GM18951 (cell line): Measurements from ENCODE around the gene ADGRB3.
"Not testable (repeated sequence)": the region's sequence is repeated elsewhere in the genome, so short reads cannot be mapped to it uniquely, and the experiment has no call there.

ENCODE experiments used
- POLR2A ChIP-seq: IDR thresholded peaks from 4 replicates; pipeline ENCODE4 v1.6.1; 2011; ENCODE audit warnings: mild to moderate bottlenecking; ENCODE audit not compliant: insufficient read length, insufficient read depth; ENCODE audit errors: extremely low read depth
- in situ Hi-C: fragments of 300-500 bp; cut with MboI; formaldehyde crosslinking; loops from one replicate; pipeline ENCODE4 v1.12.0; 2022; ENCODE audit warnings: low sequenced_read_pairs, mixed read lengths, inconsistent platforms; ENCODE audit not compliant: unreplicated experiment

The ADGRB3 gene

DNA sequence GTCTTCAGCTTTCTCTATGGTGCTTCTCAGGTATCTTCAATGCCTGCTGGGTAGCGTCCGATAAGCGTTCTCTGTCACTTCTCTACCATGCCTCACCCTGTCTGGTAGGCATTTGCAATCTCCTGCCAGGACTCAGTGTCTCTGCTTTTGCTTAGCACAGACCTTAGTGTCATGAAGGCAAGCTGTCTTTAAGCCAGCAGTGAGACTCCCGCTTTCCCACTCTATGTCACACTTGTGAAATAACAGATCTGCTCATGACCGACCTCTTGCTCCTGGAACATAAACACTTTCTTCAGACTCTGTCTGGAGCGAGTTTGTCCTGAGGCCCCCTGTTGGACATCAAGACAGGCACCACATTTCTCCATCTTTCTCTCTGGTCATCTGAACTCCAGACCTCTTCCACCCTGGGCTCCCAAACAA, 17.0 kb downstream of the ADGRB3 start:
- no peak for TF ChIP-seq POLR2A
- in situ Hi-C loops = no loop called here

DNA sequence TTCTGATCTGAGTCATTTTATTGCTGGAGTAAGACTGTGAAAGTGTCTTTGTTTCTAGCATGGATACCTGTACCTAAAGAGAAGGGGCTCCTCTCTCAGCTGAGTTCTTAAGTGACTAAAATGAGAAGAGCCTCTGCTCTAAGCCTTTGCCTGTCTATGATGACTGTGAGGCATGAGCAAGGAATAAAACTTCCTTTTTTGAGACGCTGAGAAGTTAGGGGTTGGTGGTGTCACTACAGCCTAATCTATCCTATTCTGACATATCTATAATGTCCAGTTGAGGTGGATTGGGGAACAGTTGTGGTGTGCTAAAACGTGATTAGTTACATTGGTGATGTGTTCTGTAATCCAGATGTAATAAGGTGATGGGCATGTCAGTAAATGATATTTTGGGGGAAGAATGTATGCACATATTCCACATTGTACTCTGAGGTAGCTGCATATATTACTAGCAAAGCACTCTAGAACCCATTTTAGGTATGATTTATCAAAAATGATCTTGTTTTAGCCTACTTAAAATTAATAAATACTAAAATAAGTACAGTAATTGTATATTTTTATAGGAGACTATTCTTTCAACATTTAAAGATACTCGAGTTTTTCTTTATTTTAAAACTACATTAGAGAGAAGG, 18.1 kb downstream of the ADGRB3 start:
- no peak for TF ChIP-seq POLR2A
- in situ Hi-C loops = no loop called here

DNA sequence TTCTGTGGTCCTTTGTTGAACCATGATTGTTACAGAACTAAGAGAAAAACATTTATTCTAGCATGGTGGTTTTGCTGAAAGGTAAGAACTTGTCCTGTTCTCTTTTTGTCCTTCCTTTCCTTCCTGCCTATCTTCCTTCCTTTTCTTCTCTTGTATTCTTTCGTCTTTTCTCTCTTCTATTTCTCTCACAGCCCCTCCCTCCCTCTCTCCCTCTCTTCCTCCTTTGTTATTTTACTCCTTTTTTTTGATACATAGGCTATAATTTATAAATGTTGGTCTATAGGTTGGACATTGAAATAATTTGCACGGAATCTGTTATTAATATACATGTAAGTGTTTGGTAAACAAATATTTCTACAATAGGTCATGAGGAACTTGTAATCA, 18.6 kb downstream of the ADGRB3 start:
- in situ Hi-C loops = no loop called here
- TF ChIP-seq POLR2A = no peak

DNA sequence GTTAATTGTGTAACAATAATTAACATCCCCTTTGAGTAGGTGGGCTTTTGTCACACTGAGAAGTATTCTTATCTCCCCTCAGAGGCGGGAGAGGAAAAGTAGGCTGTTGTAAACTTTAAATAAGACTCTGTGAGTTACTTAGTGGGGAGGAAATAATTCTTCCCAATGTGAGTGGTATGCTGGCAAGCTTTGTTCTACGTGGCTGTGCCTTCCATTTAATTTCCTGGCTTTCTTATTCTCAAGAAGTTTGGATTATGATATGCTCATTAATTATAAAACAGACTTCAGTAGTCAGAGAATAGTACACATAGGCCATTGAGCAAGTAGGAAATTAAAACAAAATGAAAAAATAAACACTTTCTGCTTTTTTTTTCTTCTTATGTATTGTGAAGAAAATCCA, 19.1 kb downstream of the ADGRB3 start:
- TF ChIP-seq POLR2A = no peak
- in situ Hi-C loops = no loop called here

DNA sequence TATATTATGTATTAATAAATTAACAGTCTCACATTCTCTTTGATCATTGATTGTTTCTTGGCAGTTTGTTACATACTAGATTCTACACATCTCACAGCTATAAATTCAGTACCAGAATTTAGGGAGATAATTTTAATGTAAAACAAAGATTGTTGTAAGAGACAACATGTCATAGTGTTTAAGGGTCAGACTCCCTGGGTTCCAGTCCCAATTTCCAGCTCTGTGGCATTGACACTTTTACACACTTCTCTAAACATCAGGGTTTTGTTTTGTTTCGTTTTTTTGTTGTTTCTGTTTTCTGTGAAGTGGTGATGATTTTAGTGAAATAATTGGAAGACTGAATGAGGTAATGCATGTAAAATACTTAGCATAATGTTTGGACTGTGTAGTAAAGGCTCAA, 19.9 kb downstream of the ADGRB3 start:
- in situ Hi-C loops = no loop called here
- TF ChIP-seq POLR2A = no peak

DNA sequence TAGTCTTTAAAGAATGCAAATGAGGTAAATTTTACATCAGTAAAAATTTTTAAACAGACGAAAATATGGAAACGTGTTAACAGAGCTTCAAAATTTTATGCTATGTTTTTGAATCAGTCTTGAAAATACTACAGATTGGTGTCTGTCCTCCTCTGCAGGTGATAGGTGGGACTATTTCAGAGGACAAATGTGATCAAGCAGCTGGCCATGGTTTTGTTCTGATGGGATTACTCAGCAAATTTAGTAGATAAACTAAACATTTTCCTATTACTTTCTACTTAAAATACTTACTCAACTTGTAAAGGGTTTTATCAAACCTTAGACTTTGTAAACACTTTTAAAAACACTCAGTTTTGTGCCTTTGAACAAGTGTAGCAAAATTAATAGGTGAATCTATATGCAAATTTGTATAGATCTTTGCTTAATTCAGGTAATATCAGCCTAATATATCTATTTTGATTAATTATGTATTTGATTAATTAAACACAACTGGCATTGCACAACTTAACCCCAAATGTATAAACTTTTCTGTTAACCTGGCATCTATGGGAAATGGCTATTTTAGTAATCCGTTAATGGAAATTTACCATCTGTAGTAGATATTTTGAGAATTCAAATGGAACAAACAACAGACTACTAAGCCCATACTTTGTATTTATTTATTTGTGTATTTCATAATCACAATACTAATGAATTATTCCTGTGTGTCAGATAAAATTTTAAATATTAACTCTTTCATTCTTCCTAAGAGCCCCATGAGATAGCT, 22.5 kb downstream of the ADGRB3 start:
- in situ Hi-C loops = no loop called here
- TF ChIP-seq POLR2A = no peak

DNA sequence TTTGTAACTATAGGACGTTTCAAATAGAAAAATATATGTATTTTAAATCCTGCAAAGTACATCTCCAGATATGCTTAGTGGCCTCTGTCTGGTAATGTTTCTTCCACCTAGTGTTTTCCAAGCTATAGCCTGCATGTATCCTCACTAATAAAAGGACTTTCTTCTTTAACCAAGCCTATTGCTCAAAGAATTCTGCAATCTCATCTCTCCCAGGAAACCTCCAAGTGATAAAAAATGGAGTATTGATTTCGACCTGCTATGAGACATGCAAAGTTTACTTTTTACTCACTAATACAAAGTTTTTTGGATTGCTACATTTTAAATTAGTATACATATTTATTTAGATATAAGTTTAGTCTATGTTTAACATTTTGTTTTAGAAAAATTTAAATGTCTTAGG, 23.3 kb downstream of the ADGRB3 start:
- in situ Hi-C loops = no loop called here
- TF ChIP-seq POLR2A = no peak

DNA sequence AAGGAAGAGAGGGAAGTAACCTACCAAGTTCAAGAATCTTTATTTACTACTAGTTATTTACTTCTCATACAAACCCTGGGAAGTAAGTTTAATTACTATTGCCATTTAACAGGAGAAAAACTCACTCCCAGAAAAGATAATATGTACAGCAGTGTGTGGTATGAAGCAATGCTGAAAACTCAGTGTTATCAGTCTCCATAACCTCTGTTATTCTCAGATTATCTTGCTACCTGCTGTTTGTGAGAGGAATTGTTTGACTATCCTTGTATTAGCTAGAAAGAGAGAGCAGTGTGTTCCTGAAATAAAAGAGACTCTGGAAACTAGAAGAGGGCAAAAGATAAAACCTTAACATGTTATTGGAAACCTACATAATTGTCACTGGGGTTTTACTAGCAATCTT, 38.2 kb downstream of the ADGRB3 start:
- no peak for TF ChIP-seq POLR2A
- in situ Hi-C loops = no loop called here

DNA sequence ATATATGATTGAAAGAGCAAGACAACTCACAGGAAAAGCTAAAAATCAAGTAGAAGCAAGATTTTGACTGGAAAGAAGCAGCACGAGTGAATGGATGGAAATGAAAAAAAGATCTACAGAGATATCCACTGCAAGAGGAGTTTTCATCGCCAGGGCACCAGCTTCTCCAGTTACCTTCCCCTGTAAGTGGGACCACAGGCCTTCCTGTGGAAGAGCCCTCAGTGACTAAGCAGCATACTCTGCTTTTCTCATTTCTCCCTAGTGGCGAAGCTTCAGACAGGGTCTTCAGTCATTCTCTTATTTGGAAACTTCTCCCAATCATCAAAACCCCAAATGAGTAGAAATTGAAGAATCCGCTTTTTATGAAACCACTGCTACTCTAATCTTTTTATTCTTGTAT, 40.5 kb downstream of the ADGRB3 start:
- in situ Hi-C loops = no loop called here
- TF ChIP-seq POLR2A = no peak

DNA sequence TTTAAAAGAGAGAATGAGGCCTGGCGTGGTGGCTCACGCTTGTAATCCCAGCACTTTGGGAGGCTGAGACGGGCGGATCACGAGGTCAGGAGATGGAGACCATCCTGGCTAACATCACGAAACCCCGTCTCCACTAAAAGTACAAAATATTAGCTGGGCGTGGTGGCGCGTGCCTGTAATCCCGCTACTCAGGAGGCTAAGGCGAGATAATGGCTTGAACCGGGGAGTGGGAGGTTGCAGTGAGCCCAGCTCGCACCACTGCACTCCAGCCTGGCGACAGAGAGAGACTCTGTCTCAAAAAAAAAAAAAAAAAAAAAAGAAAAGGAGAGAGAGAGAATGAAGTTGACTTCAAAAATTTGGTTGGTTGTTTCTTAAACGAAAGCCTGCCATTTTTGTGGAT, 41.0 kb downstream of the ADGRB3 start:
- in situ Hi-C loops = not testable (repeated sequence)

DNA sequence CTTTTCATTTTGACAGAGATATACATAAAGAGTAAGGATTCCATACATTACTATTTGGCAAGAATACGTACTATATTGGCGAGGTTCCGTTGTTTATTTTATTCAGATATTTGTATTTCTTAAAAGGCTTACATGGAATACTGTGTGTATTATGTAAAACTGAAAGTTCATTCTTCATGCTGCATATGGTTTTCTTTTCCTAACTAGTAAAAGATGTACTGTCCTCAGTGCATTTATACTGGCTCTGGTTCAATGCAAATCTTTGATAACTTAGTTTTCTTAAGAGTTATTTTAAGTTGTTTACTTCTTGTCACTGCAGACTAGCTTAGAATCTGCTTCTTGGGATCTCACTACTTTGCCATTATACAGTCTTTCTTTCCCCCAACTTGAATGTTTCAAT, 42.0 kb downstream of the ADGRB3 start:
- TF ChIP-seq POLR2A = no peak
- in situ Hi-C loops = no loop called here

DNA sequence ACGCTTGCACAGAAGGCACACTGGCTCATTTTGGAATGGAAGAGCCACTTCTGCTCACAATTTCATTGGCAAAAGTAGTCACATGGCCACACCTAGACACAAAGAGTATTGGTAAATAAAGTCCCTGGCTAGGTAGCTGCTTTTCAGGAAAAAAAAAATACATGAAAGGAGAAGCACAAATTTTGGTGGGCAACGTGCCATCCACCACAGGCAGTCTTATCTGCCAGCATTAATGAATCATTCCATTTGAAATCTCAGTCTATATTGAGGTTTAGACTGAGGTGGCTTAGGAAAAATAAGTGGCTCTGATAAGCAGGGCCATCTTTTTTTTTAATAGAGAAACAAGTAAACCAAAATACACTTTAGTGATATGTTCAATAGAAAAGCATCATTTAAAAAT, 44.3 kb downstream of the ADGRB3 start:
- TF ChIP-seq POLR2A = no peak
- in situ Hi-C loops = no loop called here

DNA sequence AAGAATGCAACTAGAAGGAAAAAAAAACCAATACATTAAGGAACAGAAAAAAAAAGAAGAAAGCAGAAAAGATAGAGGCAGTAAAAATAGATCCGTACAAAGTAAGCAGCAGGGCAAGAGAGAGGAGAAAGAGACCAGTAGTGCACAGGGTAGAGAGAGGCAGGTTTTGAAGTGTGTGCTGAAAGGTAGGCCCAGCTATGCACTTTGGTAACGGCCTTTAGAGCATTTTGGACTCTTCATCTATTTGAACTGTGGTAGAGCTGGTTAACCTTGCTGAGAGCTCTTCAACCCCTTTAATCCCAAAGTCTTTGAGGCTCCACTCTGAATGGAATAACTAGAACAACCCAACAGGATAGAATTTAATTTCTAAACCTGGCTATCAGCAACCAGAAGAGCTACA, 45.2 kb downstream of the ADGRB3 start:
- in situ Hi-C loops = no loop called here
- TF ChIP-seq POLR2A = no peak

DNA sequence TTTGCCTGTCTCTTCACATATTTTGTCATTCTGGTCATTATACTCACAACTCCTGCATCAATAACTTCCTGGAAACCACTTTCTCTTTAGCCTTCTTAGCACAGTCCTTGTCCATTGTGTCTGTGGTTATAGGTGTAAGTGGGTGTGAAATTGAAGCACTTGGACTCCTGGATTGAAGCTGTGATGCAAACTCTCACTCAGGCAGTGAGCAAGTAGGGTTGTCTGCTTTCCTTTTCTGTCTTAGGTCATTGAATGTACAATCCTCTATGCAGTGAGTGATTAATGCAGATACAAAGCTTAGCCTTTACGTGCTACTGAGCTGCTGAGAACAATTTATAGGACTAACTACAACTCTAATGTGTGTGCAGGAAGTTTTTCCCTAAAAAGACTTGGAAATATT, 54.8 kb downstream of the ADGRB3 start:
- in situ Hi-C loops = no loop called here
- no peak for TF ChIP-seq POLR2A

DNA sequence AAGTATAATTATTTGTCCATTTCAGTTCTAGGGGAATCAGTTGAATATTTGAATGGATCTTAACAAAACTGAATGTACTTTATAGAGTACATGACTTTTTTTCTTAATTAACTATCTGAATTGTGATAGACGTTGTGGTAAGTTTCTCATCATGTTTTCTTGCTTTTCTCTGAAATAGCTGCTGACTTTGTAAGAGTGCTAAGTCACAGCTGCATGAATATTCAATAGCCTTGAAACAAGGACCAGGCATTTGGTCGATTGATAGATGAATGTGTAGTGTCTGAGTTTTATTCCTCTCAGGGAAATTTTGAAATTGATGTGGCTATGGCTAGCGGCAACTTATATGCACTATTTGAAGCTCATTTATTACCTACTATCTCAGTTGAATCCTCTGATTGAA, 56.0 kb downstream of the ADGRB3 start:
- TF ChIP-seq POLR2A = no peak
- in situ Hi-C loops = no loop called here

DNA sequence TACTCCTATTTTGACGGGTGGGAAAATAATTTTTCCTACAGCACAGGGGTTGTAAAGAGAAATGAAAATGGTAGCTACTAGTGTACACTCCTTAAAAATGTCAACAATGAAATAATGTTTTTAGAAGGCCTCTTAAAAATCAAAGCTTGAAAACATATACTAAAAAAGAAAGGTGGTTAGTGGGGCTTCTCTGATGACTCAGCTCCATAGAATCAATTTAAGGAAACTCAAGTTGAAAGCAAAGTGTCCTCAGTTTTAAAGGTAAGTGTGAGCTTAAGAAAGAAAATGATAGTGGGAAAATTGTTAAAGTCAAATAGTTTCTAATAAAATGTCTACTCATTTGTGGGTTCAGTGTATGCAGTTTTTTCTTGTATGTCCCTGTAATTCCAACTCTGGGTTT, 58.2 kb downstream of the ADGRB3 start:
- TF ChIP-seq POLR2A = no peak
- in situ Hi-C loops = no loop called here
